Right atrium auricular region (tissue), 2 donors: Measurements from ENCODE around the gene FARP1. TPM values are rescaled to one million over a fixed set of nuclear protein-coding genes. Genes with fewer than 3 reads are reported as not detected.

Experiments
- DNase-seq: peaks from one replicate; pipeline ENCODE4 v3.0.0-alpha.2; 2019; ENCODE audit warnings: low spot score
- H3K27ac ChIP-seq, 2 donors: fragments of 200-600 bp; sonication (generic); 1 replicate in 1 of 2; 2 replicates in 1 of 2; pipeline ENCODE4 v1.5.1; 2016 to 2019
- H3K27me3 ChIP-seq, 2 donors: fragments of 200-600 bp; sonication (generic); one replicate each; pipeline versions ENCODE4 v1.5.1 to v1.6.0; 2017 to 2019
- H3K36me3 ChIP-seq: fragments of 200-600 bp; sonication (generic); one replicate; pipeline ENCODE4 v1.5.1; 2016
- H3K4me1 ChIP-seq, 2 donors: fragments of 200-600 bp; sonication (generic); one replicate each; pipeline versions ENCODE4 v1.5.1 to v1.6.0; 2017 to 2019
- H3K4me3 ChIP-seq, 2 donors: fragments of 200-600 bp; sonication (generic); 1 replicate in 1 of 2; 2 replicates in 1 of 2; pipeline ENCODE4 v1.5.1; 2017 to 2019; ENCODE audit warnings: mild to moderate bottlenecking in 1 of 2, moderate library complexity in 1 of 2
- H3K9me3 ChIP-seq, 2 donors: fragments of 200-600 bp; sonication (generic); one replicate each; pipeline ENCODE4 v1.5.1; 2019
- CTCF ChIP-seq, 2 donors: fragments of 200-600 bp; sonication (generic); IDR thresholded peaks; one replicate each; pipeline ENCODE4 v1.5.1; 2019; ENCODE audit warnings: antibody characterized with exemption in 2 of 2
- total RNA-seq, 2 donors: library from RNA; depleted of rRNA; stranded (reverse); fragments of >200 nt; gene quantifications; one replicate each; pipeline ENCODE4 v1.1.0, GENCODE V29; 2016

Gene FARP1
- total RNA-seq, 2 donors from 2014 or later = 15.5 to 25.7 TPM

GRCh38 chr13:98405107-98405571 is 262.2 kb downstream of the FARP1 start:
- peaks cover 6% of the 10 kb centered on the region for H3K36me3 ChIP-seq
- no peak overlapping the region for H3K4me3 ChIP-seq
- no peaks in the 10 kb centered on the region for H3K27me3 ChIP-seq
- no peak for TF ChIP-seq CTCF (IDR thresholded peaks at IDR 0.05)
- no peak overlapping the region for H3K27ac ChIP-seq
- no peaks in the 10 kb centered on the region for H3K4me1 ChIP-seq
- no peaks in the 10 kb centered on the region for H3K9me3 ChIP-seq
- DNase-seq = no peak

GRCh38 chr13:98405690-98406344 is 262.9 kb downstream of the FARP1 start:
- peaks cover 8% of the 10 kb centered on the region for H3K36me3 ChIP-seq
- DNase-seq = no peak
- no peaks in the 10 kb centered on the region for H3K9me3 ChIP-seq
- no peak overlapping the region for H3K27ac ChIP-seq
- no peaks in the 10 kb centered on the region for H3K27me3 ChIP-seq
- no peak for TF ChIP-seq CTCF (IDR thresholded peaks at IDR 0.05)
- H3K4me3 ChIP-seq = no peak overlapping the region
- H3K4me1 ChIP-seq = no peaks in the 10 kb centered on the region

GRCh38 chr13:98406427-98406826 is 263.5 kb downstream of the FARP1 start:
- Histone ChIP-seq H3K4me3 (no peak overlapping the region), H3K9me3 (no peaks in the 10 kb centered on the region), H3K36me3 (peaks cover 8% of the 10 kb centered on the region), H3K4me1 (no peaks in the 10 kb centered on the region), H3K27ac (no peak overlapping the region), H3K27me3 (no peaks in the 10 kb centered on the region)
- no peak for TF ChIP-seq CTCF (IDR thresholded peaks at IDR 0.05)
- no peak for DNase-seq

- Histone ChIP-seq H3K4me3 (no peak overlapping the region), H3K27me3 (no peaks in the 10 kb centered on the region), H3K36me3 (peaks cover 11% of the 10 kb centered on the region), H3K27ac (no peak overlapping the region), H3K9me3 (no peaks in the 10 kb centered on the region), H3K4me1 (no peaks in the 10 kb centered on the region)
- no peak for DNase-seq
- TF ChIP-seq CTCF (IDR thresholded peaks at IDR 0.05) = no peak
Observed at GRCh38 chr13:98406971-98407370, 264.1 kb downstream of the FARP1 start.

- Histone ChIP-seq H3K27ac (no peak overlapping the region), H3K27me3 (no peaks in the 10 kb centered on the region), H3K36me3 (peaks cover 17% of the 10 kb centered on the region), H3K9me3 (no peaks in the 10 kb centered on the region), H3K4me3 (no peak overlapping the region), H3K4me1 (no peaks in the 10 kb centered on the region)
- no peak for DNase-seq
- TF ChIP-seq CTCF (IDR thresholded peaks at IDR 0.05) = no peak
Observed at GRCh38 chr13:98407575-98407974, 264.7 kb downstream of the FARP1 start.

GRCh38 chr13:98409281-98409680 is 266.4 kb downstream of the FARP1 start:
- H3K27ac ChIP-seq = no peak overlapping the region
- no peaks in the 10 kb centered on the region for H3K27me3 ChIP-seq
- peaks cover 21% of the 10 kb centered on the region for H3K36me3 ChIP-seq
- no peak for TF ChIP-seq CTCF (IDR thresholded peaks at IDR 0.05)
- DNase-seq = no peak
- no peaks in the 10 kb centered on the region for H3K9me3 ChIP-seq
- H3K4me3 ChIP-seq = no peak overlapping the region
- H3K4me1 ChIP-seq = no peaks in the 10 kb centered on the region
